Transverse colon (tissue), 3 donors: ENCODE data around the gene NPC1L1.
"Not testable (repeated sequence)": the region's sequence is repeated elsewhere in the genome, so short reads cannot be mapped to it uniquely, and the experiment has no call there.

Source experiments
- EP300 ChIP-seq: sonication (generic); formaldehyde crosslinking; IDR thresholded peaks from one replicate; pipeline ENCODE4 v1.6.1; 2017; ENCODE audit warnings: antibody characterized with exemption, low read depth
- POLR2A ChIP-seq: fragments of 450-650 bp; IDR thresholded peaks from one replicate; pipeline ENCODE4 v1.6.1; 2016; ENCODE audit warnings: antibody characterized with exemption, mild to moderate bottlenecking, moderate library complexity
- TF ChIP-seq, protein P1 (sequence below), 5 experiments: fragments of 200-600 bp in 3 of 5; fragments of 450-650 bp in 2 of 5; sonication (generic) in 3 of 5; IDR thresholded peaks; 1 replicate in 2 of 5; 2 replicates in 3 of 5; pipeline ENCODE4 v1.5.1; 2016 to 2017; ENCODE audit warnings: antibody characterized with exemption in 5 of 5, inconsistent platforms in 3 of 5, mild to moderate bottlenecking in 2 of 5, moderate library complexity in 1 of 5

DNA sequence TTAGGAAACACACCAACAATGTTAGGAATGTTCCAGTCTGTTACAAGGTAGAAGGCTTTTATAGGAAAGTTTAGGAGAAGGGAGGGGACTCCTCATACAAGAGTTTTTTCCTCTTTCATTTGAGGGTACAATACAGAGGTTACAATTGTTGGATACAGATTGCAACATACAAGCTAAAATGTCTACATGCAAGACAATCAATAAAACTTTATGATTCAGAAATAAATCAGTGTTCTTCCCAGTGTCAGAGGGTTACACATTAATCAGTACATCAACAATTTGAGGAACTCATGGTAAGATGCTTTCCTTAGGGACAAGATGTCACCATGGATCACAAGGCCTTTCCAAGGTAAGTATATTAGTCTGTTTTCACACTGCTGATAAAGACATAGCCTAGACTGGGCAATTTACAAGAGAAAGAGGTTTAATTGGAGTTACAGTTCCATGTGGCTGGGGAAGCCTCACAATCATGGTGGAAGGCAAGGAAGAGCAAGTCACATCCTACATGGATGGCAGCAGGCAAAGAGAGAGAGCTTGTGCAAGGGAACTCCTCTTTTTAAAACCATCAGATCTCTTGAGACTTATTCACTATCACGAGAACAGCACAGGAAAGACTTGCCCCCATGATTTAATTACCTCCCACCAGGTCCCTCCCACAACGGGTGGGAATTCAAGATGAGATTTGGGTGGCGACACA lies 34.4 kb downstream of the NPC1L1 start:
- TF ChIP-seq, protein P1, sequence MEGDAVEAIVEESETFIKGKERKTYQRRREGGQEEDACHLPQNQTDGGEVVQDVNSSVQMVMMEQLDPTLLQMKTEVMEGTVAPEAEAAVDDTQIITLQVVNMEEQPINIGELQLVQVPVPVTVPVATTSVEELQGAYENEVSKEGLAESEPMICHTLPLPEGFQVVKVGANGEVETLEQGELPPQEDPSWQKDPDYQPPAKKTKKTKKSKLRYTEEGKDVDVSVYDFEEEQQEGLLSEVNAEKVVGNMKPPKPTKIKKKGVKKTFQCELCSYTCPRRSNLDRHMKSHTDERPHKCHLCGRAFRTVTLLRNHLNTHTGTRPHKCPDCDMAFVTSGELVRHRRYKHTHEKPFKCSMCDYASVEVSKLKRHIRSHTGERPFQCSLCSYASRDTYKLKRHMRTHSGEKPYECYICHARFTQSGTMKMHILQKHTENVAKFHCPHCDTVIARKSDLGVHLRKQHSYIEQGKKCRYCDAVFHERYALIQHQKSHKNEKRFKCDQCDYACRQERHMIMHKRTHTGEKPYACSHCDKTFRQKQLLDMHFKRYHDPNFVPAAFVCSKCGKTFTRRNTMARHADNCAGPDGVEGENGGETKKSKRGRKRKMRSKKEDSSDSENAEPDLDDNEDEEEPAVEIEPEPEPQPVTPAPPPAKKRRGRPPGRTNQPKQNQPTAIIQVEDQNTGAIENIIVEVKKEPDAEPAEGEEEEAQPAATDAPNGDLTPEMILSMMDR (IDR thresholded peaks at IDR 0.05): not testable (repeated sequence)
- TF ChIP-seq EP300, POLR2A: not testable (repeated sequence)
